Kidney glomerular epithelial cell (primary cell): ENCODE results near the gene RNASET2.

Experiments
- DNase-seq: peaks from one replicate; lab custom pipeline; 2025; lab: John Stamatoyannopoulos, UW

The RNASET2 gene

DNA sequence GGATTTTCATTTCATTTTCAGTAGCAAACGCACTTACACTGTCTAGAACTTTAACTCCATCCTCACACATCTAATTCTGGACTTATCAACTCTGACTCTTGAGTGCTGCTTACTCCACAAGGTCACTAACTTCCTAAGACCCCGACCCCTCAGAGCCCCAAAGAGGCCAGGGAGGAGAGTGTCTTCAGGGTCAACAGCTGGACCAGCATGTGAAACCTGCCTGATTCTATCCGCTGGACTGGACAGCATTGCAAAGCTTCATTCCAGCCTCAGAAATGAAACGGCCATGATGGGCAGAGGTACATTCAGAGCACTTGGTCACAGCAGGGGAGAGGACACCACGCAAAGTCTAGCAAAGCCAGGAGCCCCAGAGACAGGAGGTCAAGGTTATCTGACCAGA, 9.1 kb downstream of the RNASET2 start:
- DNase-seq = no peak

DNA sequence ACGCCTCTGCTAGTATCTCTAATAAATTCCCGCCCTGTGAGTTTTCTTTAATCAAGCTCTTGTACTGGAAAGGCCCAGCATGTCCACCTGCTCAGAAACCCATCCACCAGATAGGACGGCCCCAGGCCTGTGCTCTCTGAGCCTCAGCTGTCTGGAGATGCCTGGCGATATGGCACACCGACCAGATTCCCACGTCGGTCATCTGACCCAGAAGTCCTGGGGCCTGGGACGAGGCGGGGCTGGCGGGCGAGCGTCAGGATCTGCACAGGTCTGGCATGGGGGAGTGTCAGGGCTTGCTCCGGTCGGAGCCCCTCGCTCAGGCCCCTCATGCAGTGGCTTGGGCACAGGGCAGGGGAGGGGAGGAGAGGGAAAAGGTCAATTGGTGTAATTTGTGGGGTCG, 10.2 kb downstream of the RNASET2 start:
- no peak for DNase-seq

- no peak for DNase-seq
Observed at GRCh38 chr6:166944666-166945256, 11.6 kb downstream of the RNASET2 start.

GRCh38 chr6:166942393-166943168, 13.8 kb downstream of the RNASET2 start:
- DNase-seq = no peak

DNA sequence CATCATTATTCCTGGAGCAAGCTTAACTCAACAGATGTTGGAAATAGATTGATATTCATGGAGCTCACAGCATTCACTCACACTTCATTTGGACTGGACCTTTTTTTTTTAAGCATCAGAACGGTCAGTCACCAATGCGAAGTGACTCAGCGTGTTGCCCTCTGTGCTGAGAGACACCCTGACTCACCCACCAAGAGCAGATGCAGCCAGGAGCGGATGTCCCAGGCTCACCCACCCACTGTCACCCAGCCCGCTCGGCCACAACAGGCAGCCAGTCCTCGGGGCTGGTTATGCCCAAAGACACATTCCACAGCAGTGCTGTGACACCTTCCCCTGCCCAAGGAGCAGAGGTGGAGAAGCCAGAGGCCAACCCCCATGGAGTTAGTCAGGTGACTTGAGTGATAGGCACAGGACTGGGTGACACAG, 15.7 kb downstream of the RNASET2 start:
- DNase-seq = no peak

DNA sequence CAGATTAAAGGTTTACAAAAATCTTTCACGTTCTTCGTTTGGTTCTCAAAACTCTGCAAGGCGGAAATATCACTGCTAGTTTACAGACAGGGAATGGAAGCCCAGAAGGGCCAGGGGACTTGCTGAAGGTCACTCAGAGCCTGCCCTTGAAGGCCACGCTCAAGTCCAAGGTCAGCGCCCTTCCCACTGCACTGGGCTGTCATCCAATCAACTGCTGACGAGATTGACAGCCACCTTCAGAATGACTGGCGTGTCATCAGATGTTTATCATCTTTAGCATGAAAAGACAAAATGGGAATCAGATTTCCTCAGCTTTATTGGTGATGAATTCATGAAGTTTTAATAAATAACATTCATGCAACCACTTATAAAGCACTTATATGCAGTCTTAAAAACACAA, 16.5 kb downstream of the RNASET2 start:
- no peak for DNase-seq

DNA sequence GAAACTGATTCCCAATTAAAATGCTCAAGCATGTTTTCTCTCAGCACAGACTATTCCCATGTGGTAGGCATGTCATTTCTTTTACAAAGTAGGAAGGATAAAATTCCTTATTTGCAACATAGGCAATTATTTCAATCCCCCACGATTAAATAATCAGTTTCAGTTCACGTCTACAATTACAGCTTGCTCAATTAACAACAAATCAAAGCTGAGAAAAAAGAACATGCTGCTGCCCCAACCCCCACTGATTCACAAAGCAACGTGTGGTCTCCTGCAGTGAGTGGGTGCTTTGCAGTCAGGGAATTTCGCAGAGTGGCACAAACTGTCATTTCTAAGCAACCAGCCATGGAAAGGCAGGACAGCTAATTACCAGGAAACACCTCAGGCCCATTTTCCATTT, 17.0 kb downstream of the RNASET2 start:
- DNase-seq = no peak

- no peak for DNase-seq
Observed at GRCh38 chr6:166938704-166939103, 17.6 kb downstream of the RNASET2 start.

- no peak for DNase-seq
Observed at GRCh38 chr6:166938150-166938549, 18.2 kb downstream of the RNASET2 start.

DNA sequence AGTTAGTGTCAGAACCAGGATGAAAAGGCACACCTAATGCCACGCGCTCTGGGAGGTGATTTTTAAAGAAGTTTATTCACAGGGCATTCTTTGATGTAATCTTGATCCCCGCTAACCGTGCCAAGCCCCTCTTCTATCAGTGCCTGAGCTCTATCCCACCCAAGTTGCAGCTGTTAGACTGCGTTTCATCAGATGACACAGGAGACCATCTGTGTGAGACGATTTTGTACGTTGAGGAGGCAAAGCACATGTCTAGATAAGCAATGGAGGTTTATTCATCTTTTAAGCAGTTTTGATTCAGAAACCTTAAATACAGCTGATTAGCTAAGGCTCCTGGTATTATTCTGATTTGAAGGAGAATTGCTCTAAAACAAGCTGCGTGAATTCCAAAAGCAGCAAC, 18.6 kb downstream of the RNASET2 start:
- DNase-seq = no peak

DNA sequence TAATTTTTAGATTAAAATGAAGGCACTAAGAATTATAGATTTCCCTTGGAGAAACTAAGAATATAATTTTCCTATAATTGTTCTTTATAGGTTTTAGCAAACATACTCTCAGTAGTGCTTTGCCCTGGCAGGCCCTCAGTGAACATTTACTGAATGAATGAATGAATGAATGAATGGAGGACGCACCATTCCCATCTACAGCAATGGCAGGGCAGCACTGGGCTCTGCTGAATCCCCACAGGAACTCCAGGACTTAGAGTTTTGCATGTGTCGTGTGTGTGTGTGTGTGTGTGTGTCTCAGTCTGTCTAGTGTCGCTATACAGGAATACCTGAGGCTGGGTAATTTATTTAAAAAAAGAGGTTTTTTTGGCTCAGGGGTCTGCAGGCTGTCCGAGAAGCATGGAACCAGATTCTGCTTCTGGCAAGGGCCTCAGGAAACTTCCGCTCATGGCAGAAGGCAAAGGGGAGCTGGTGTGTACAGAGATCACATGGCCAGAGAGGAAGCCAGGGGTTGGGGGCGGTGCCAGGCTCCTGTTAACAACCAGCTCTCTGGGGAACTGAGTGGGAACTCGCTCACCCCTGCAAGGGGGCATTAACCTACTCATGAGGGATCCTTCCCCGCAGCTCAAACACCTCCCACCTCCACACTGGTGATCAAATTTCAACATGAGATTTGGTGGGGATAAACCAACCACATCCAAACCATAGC, 20.1 kb downstream of the RNASET2 start:
- no peak for DNase-seq

GRCh38 chr6:166935353-166935752, 21.0 kb downstream of the RNASET2 start:
- DNase-seq = no peak

DNA sequence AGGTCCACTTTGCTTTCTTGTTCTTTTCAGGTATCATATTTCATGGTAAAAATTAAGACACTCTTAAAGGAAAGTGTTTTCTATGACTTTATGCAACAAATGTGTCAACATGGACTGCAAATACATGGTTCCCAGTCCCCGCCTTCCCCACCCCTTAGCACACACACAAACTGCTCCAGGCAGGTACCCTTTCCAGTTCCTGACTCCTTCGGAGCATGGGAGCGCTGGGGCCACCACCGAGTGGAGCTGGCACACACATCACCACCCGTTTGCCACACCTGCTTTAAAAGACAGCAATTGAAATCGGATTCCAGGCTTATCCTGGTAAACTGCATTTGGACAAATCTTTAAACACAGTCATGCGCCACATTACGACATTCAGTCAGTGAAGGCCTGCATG, 22.2 kb downstream of the RNASET2 start:
- no peak for DNase-seq

- DNase-seq = no peak
Observed at GRCh38 chr6:166933396-166933795, 23.0 kb downstream of the RNASET2 start.

GRCh38 chr6:166932616-166933015, 23.7 kb downstream of the RNASET2 start:
- DNase-seq = no peak

DNA sequence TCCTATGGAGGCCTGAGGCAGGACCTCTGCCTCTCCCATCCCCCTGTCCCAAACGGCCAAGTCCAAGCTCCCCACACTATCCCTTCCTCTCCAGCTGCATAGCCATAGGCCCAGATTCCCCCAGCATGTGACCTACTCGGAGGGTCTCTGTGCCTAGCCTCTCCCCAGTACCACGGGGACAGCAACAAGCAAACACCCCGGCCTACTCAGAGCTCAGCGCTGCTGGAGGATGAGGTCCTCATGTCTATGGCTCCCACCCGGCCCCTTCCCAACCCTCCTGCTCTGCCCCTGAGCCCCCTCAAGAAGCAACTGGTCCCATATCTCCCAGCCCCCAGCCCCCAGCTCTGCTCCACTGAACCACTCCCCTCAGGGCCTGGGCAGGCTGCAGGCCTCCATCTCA, 24.2 kb downstream of the RNASET2 start:
- DNase-seq = no peak

DNA sequence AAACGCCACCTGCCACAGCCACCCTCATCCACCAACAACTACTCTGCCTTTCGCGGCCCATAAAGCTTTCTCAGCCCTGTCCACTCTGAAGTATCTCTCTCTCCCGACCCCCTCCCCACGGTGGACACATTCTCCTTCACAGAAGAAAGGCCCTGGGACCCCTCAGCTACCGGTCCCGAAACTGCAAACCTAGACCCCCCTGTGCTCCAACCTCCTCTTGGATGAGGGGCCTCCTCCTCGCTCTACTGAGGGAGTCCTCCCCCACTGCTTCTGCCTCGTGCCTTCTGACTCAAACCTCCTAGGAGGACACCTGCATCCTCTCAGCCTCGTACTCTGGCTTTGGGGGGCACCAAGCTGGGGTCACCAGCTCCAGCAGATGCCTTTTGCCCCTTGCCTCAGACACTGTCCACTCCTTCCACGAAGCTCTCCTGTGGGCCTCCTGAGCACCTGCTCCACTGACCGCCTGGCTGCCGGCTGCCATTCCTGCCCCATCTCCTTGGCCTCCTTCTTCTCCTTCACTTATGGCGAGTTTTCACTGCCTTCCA, 24.9 kb downstream of the RNASET2 start:
- no peak for DNase-seq

DNA sequence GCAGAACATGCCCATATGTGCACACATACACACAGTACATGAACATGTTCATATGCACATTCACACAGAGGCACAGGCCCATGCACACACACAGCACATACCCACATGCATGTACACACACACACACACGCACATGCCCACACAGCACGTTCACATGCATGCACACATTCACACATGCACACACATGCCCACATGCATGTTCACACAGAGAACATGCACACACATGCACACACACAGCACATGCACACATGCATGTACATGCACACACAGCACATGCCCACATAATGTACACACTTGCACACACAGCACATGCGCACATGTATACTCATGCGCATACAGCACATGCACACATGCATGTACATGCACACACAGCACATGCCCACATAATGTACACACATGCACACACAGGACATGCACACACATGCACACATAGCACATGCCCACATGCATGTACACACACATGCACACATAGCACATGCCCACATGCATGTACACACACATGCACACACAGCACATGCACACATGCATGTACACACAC, 25.9 kb downstream of the RNASET2 start:
- DNase-seq = no peak

GRCh38 chr6:166929542-166930189, 26.7 kb downstream of the RNASET2 start:
- peak; percentile 12 for DNase-seq

DNA sequence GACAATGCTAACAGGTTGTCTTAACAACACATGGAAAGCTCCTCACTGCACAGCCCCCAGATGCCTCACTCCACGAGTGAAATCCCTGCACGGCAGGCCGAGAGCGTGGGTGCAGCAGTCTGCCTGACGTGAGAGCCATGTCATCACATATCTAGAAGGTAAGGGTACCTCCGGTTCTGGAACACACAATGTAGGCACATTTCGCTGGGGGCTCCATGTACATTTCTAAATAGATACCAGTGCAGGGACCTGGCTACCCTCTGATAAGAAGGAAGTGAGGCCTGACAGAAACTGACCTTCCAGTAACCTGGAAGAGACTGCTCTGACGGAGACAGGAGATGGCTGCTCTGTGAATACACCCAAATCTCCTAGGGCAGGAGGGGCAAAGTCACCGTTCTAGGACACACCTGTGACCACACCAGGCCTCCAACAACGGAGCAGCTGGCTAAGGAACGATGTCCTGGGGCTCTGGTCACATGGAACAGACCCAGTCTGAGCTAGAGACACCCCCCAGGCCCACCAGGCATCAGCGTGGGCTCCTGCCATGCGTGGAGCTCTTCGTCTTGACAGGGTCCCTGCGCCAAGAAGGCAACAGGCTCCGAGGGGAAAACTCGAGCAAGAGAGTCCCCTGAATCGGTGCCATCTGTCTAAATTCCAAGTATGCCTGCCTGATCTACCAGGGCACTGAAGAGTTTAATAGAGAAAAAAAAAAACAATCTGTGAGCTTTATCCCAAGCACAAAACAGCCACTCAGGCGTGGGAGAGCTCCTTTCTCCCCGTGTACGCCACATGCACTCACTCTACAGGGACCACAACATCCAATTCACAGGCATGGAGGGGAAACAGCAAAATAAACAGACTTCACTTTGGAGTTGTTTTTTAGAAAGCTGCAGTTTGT, 27.5 kb downstream of the RNASET2 start:
- DNase-seq = no peak
